K562 (cell line): ENCODE results near the gene ZNF584. TPM values are rescaled to one million over a fixed set of nuclear protein-coding genes. Genes with fewer than 3 reads are reported as not detected.
A peak's percentile ranks its signal among the peaks of the same experiment; 100 is the strongest.

Source experiments
- CBX5 ChIP-seq: IDR thresholded peaks from 2 replicates; pipeline ENCODE4 v1.6.1; 2014; ENCODE audit warnings: low read depth, borderline replicate concordance
- E2F8 ChIP-seq: fragments of 450-650 bp; IDR thresholded peaks from 2 replicates; pipeline ENCODE4 v1.7.1; 2018; ENCODE audit warnings: mild to moderate bottlenecking, low read depth; ENCODE audit not compliant: partially characterized antibody
- FOXP4 ChIP-seq: sonication (generic); formaldehyde crosslinking; IDR thresholded peaks from 2 replicates; pipeline ENCODE4 v1.8.0; 2022; ENCODE audit warnings: mild to moderate bottlenecking, missing genetic modification reagents, borderline replicate concordance
- KAT2B ChIP-seq: IDR thresholded peaks from one replicate; pipeline ENCODE4 v1.6.1; 2012; ENCODE audit warnings: low read depth, mild to moderate bottlenecking, control low read depth, inconsistent platforms, low read length, moderate library complexity
- NCOA1 ChIP-seq: fragments of 450-650 bp; IDR thresholded peaks from 2 replicates; pipeline ENCODE4 v1.6.1; 2016; ENCODE audit warnings: low read depth
- NR3C1 ChIP-seq: sonication (generic); formaldehyde crosslinking; IDR thresholded peaks from 2 replicates; pipeline ENCODE4 v1.8.1; 2022; ENCODE audit warnings: missing genetic modification reagents
- RFX1 ChIP-seq: fragments of 450-650 bp; IDR thresholded peaks from 2 replicates; pipeline ENCODE4 v1.6.1; 2016; ENCODE audit warnings: mild to moderate bottlenecking, moderate library complexity
- RFX7 ChIP-seq: fragments of 250-450 bp; sonication (Bioruptor Pico); IDR thresholded peaks from 2 replicates; pipeline ENCODE4 v1.5.1; 2021; ENCODE audit warnings: mild to moderate bottlenecking
- SMAD4 ChIP-seq: fragments of 250-450 bp; sonication (Bioruptor Pico); conservative IDR thresholded peaks from 2 replicates; pipeline ENCODE4 v1.8.0; 2021; ENCODE audit warnings: inconsistent platforms, mild to moderate bottlenecking, moderate library complexity
- STAT5A ChIP-seq: IDR thresholded peaks from 2 replicates; pipeline ENCODE4 v1.6.1; 2012; ENCODE audit warnings: low read length, inconsistent platforms, borderline replicate concordance
- TAF7 ChIP-seq: fragments of 450-650 bp; IDR thresholded peaks from 2 replicates; pipeline ENCODE4 v1.6.1; 2016; ENCODE audit warnings: missing genetic modification characterization, missing compliant biosample characterization
- UBTF ChIP-seq, 2 experiments: IDR thresholded peaks; 2 replicates each; pipeline ENCODE4 v1.6.1; 2012; ENCODE audit warnings: improper control_type of control experiment in 2 of 2, low read depth in 2 of 2, low read length in 2 of 2, borderline replicate concordance in 1 of 2
- ZBTB5 ChIP-seq: fragments of 450-650 bp; IDR thresholded peaks from 2 replicates; pipeline ENCODE4 v1.6.1; 2017; ENCODE audit warnings: antibody characterized with exemption
- ZBTB8A ChIP-seq: fragments of 450-650 bp; IDR thresholded peaks from 2 replicates; pipeline ENCODE4 v1.6.1; 2018; ENCODE audit warnings: mild to moderate bottlenecking, moderate library complexity; ENCODE audit not compliant: partially characterized antibody
- ZNF398 ChIP-seq: fragments of 250-450 bp; sonication (Bioruptor Pico); IDR thresholded peaks from 2 replicates; pipeline ENCODE4 v1.8.0; 2021; ENCODE audit warnings: moderate library complexity, mild to moderate bottlenecking, inconsistent platforms
- polyA plus RNA-seq, 8 experiments: library from polyadenylated mRNA; depleted of rRNA in 4 of 8; stranded (reverse) in 5 of 8; unstranded in 3 of 8; fragments of >200 nt; fragmentation: Nextera tagmentation in 2 of 8; fragmentation: Illumina TruSeq in 1 of 8; extraction: Ambion mirVana in 2 of 8; extraction: Trizol in 1 of 8; gene quantifications; 2 replicates each; pipeline versions ENCODE4 v1.2.1 to v1.2.3, GENCODE V29; 2011 to 2014; ENCODE audit warnings: inconsistent platforms in 1 of 8, missing spikeins in 1 of 8
- total RNA-seq, 7 experiments: library from RNA; depleted of rRNA in 6 of 7; stranded (reverse); fragments of >200 nt in 6 of 7; fragmentation: Illumina TruSeq in 2 of 7; extraction: Trizol in 2 of 7; gene quantifications; 2 replicates each; pipeline versions ENCODE4 v1.2.1 to v1.2.3, GENCODE V29; 2011 to 2021; ENCODE audit warnings: low replicate concordance in 1 of 7

ZNF584 gene
- total and polyA plus RNA-seq, 9 of the 15 experiments (the other 6 are each of a cell fraction or from before 2014, with no cell fraction given), result 5.8 to 43.4 (median 24.6) TPM

GRCh38 chr19:58451358-58452101 is 43.1 kb downstream of the ZNF584 start, which contains the start of gene ZNF324B (continued):
- peak; percentile 42 for TF ChIP-seq E2F8
- no peak for TF ChIP-seq TAF7 (tag)
- TF ChIP-seq NCOA1, result no peak
- no peak for TF ChIP-seq ZNF398
- TF ChIP-seq ZBTB8A, result no peak
- TF ChIP-seq STAT5A, result no peak; the same call in 1 of the 2 replicates
- peak; percentile 99 for TF ChIP-seq RFX1
- TF ChIP-seq NR3C1, result 0 out of 2 replicates have a peak, but pooled peaks have one; percentile 59
- peak; percentile 38; the same call in 1 of the 2 replicates for TF ChIP-seq FOXP4 (CRISPR knock-in tag)
- no peak for TF ChIP-seq KAT2B
- 0 out of 2 replicates have a peak, but pooled peaks have one; percentile 25 for TF ChIP-seq SMAD4
- no peak for TF ChIP-seq UBTF (IDR thresholded peaks at IDR 0.05; ENCODE audit: borderline replicate concordance in 1 of 2, low read depth in 2 of 2, low read length in 2 of 2)
- no peak for TF ChIP-seq CBX5
- TF ChIP-seq ZBTB5, result no peak
- no peak for TF ChIP-seq RFX7 (CRISPR knock-in tag)
